A673 (cell line): ENCODE measurements around the gene ALX3. TPM values are rescaled to one million over a fixed set of nuclear protein-coding genes. Genes with fewer than 3 reads are reported as not detected.

Experiments used
- BruUV-seq: library from RNA; stranded (reverse); fragments of 400-500 nt; replicated peaks from 2 replicates; lab custom pipeline; 2021; lab: Mats Ljungman, UMichigan
- CTCF ChIA-PET: fragments of 300-600 bp; sonication (Branson Sonifier 250); formaldehyde crosslinking; loops from one replicate; lab custom pipeline; 2022; ENCODE audit warnings: antibody characterized with exemption; lab: Charles Lee
- POLR2A ChIA-PET: fragments of 300-600 bp; sonication (Branson Sonifier 250); formaldehyde crosslinking; loops from one replicate; lab custom pipeline; 2022; ENCODE audit warnings: antibody characterized with exemption; ENCODE audit not compliant: low non-redundant PET; lab: Charles Lee
- DNase-seq: peaks from one replicate; pipeline ENCODE4 v3.0.0-alpha.2; 2015; ENCODE audit warnings: low spot score
- H3K27ac ChIP-seq: fragments of 200-600 bp; sonication (generic); 2 replicates; pipeline ENCODE4 v1.5.1; 2016; ENCODE audit warnings: mixed run types, low read depth, mild to moderate bottlenecking, mixed read lengths, antibody characterized with exemption, low read length; ENCODE audit not compliant: poor library complexity, severe bottlenecking
- H3K27me3 ChIP-seq: fragments of 200-600 bp; sonication (generic); replicated peaks from 2 replicates; pipeline ENCODE4 v1.6.1; 2017; ENCODE audit warnings: mixed run types, low read depth, mild to moderate bottlenecking, mixed read lengths, antibody characterized with exemption, low read length; ENCODE audit not compliant: insufficient read depth, poor library complexity
- H3K36me3 ChIP-seq: fragments of 200-600 bp; sonication (generic); 2 replicates; pipeline ENCODE4 v1.6.1; 2016; ENCODE audit warnings: mixed run types, mild to moderate bottlenecking, mixed read lengths, antibody characterized with exemption, low read length; ENCODE audit not compliant: insufficient read depth, poor library complexity, severe bottlenecking
- H3K4me1 ChIP-seq: fragments of 200-600 bp; sonication (generic); 2 replicates; pipeline ENCODE4 v1.6.1; 2017; ENCODE audit warnings: mixed run types, mild to moderate bottlenecking, mixed read lengths, antibody characterized with exemption, low read length; ENCODE audit not compliant: insufficient read depth, poor library complexity, severe bottlenecking
- H3K4me3 ChIP-seq: fragments of 200-600 bp; sonication (generic); 2 replicates; pipeline ENCODE4 v1.5.1; 2016; ENCODE audit warnings: low read depth, mixed run types, mild to moderate bottlenecking, mixed read lengths, low read length; ENCODE audit not compliant: poor library complexity, severe bottlenecking
- H3K9me3 ChIP-seq: fragments of 200-600 bp; sonication (generic); 2 replicates; pipeline ENCODE4 v1.6.1; 2016; ENCODE audit warnings: mixed run types, low read depth, mild to moderate bottlenecking, mixed read lengths, antibody characterized with exemption, low read length; ENCODE audit not compliant: poor library complexity, severe bottlenecking
- EZH2 ChIP-seq: fragments of 200-600 bp; sonication (generic); IDR thresholded peaks from 2 replicates; pipeline ENCODE4 v1.6.1; 2017; ENCODE audit warnings: borderline replicate concordance, low read depth, mild to moderate bottlenecking, mixed read lengths, antibody characterized with exemption, low read length; ENCODE audit not compliant: poor library complexity, severe bottlenecking
- intact Hi-C: fragments of 100-400 bp; cut with micrococcal nuclease; formaldehyde crosslinking; loops from one replicate; pipeline ENCODE4 v1.10.0; 2022; ENCODE audit not compliant: unreplicated experiment
- total RNA-seq: library from RNA; stranded (reverse); gene quantifications from 2 replicates; pipeline ENCODE4 v1.2.3, GENCODE V29; 2021
- TF ChIP-seq, protein P1 (sequence below): fragments of 300-800, 200-600 bp; sonication (generic); conservative IDR thresholded peaks from 2 replicates; pipeline ENCODE4 v1.5.1; 2017; ENCODE audit warnings: low read depth, mild to moderate bottlenecking, antibody characterized with exemption, low read length, moderate library complexity, mixed read lengths

Gene ALX3
- total RNA-seq, 1 experiment from 2014 or later = 0.84 TPM

DNA sequence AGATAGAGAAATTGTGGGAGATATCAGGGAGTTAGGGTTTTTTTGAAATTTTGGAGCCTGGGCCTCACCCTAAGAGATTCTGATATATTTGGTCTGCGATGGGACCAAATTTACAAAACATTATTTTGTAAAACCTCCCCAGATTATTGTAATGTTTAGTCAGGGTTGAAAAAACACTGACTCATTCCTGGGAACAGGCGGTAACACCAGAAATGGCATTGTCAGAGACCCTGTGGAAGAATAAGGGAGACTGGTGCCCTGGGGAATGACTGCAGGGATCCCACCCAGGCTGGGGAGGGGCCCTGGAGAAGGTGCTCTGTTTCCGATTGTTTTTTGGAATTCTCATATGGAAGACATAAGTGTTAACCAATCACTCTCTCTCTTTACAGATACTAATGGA is 49.2 kb downstream of the ALX3 start:
- intact Hi-C loops = no loop called here
- BruUV-seq = no TSS peak
- no peak overlapping the region for H3K27ac ChIP-seq

DNA sequence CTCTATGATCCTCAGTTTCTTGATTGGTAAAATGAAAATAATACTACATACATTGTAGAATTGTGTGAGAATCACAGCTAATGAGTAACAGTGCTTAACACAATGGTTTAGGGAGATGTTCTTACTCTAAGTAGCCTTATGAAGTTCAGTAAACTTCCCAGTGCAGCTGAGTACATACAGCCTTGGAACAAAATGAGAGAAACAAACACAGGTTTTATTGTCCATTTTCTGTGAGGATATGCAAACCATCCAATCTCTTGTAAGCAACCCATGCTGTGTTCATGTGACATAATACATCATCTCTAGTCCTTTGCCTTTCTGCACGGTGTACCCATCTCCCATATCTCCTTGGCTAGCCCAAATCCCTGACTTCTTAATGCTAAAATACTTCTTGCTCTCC is 50.7 kb downstream of the ALX3 start:
- intact Hi-C loops = loop anchor here (10.0 kb wide), 1 partner anchor 245 kb away; no protein-coding TSS in a partner anchor
- Histone ChIP-seq H3K27ac (no peak overlapping the region), H3K27me3 (no peaks in the 10 kb centered on the region), H3K4me3 (no peak overlapping the region), H3K9me3 (no peaks in the 10 kb centered on the region), H3K36me3 (peaks cover 96% of the 10 kb centered on the region), H3K4me1 (no peaks in the 10 kb centered on the region)
- CTCF ChIA-PET = no interaction called here
- DNase-seq = no peak
- POLR2A ChIA-PET = no interaction called here
- BruUV-seq = no TSS peak
- TF ChIP-seq, protein P1, sequence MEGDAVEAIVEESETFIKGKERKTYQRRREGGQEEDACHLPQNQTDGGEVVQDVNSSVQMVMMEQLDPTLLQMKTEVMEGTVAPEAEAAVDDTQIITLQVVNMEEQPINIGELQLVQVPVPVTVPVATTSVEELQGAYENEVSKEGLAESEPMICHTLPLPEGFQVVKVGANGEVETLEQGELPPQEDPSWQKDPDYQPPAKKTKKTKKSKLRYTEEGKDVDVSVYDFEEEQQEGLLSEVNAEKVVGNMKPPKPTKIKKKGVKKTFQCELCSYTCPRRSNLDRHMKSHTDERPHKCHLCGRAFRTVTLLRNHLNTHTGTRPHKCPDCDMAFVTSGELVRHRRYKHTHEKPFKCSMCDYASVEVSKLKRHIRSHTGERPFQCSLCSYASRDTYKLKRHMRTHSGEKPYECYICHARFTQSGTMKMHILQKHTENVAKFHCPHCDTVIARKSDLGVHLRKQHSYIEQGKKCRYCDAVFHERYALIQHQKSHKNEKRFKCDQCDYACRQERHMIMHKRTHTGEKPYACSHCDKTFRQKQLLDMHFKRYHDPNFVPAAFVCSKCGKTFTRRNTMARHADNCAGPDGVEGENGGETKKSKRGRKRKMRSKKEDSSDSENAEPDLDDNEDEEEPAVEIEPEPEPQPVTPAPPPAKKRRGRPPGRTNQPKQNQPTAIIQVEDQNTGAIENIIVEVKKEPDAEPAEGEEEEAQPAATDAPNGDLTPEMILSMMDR = no peak
- no peak for TF ChIP-seq EZH2

More for the DNA sequence above, 49.2 kb downstream of the ALX3 start:
- ChIA-PET CTCF (no interaction called here), POLR2A (no interaction called here)
- Histone ChIP-seq H3K4me3 (no peak overlapping the region), H3K36me3 (peaks cover 84% of the 10 kb centered on the region), H3K9me3 (no peaks in the 10 kb centered on the region), H3K4me1 (no peaks in the 10 kb centered on the region), H3K27me3 (no peaks in the 10 kb centered on the region)
- TF ChIP-seq EZH2 = no peak
- TF ChIP-seq, protein P1 = no peak
- no peak for DNase-seq

DNA sequence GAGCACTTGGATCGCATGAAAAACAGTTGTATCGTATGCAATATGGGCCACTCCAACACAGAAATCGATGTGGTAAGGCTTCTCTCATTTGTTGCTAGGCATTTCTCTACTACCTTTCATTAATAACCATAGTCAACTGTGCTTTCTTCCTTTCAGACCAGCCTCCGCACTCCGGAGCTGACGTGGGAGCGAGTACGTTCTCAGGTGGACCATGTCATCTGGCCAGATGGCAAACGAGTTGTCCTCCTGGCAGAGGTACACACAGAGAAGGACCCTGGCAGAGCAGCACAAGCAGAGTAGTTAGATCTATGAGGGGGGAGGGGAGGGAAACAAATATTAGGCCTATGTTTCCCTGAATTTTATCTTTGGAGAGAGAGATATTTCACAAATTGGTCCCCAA is 52.1 kb downstream of the ALX3 start:
- Histone ChIP-seq H3K27ac (no peak overlapping the region), H3K36me3 (peaks cover 95% of the 10 kb centered on the region), H3K4me1 (no peaks in the 10 kb centered on the region), H3K9me3 (no peaks in the 10 kb centered on the region), H3K27me3 (no peaks in the 10 kb centered on the region), H3K4me3 (no peak overlapping the region)
- BruUV-seq = no TSS peak
- no peak for TF ChIP-seq EZH2
- TF ChIP-seq, protein P1 = no peak
- CTCF ChIA-PET = no interaction called here
- intact Hi-C loops = loop anchor here (10.0 kb wide), 1 partner anchor 244 kb away; no protein-coding TSS in a partner anchor
- POLR2A ChIA-PET = no interaction called here
- DNase-seq = no peak
